GM19043 (cell line): Measurements from ENCODE around the gene TMEM158.

Experiments used
- ATAC-seq: cut with Tn5 transposase; IDR thresholded peaks from one replicate; pipeline ENCODE4 v1.9.1; 2021; ENCODE audit warnings: low read depth; ENCODE audit not compliant: unreplicated experiment

The TMEM158 gene

GRCh38 chr3:45235409-45235808 lies 9.3 kb upstream of the TMEM158 start:
- no peak for ATAC-seq

GRCh38 chr3:45234250-45234649 lies 8.2 kb upstream of the TMEM158 start:
- no peak for ATAC-seq

- ATAC-seq = no peak
Measured at GRCh38 chr3:45232521-45232920, 6.4 kb upstream of the TMEM158 start.

- ATAC-seq = no peak
Measured at GRCh38 chr3:45227946-45228345, 1.9 kb upstream of the TMEM158 start.

- ATAC-seq = no peak
Measured at GRCh38 chr3:45227071-45227820, 1.2 kb upstream of the TMEM158 start.

GRCh38 chr3:45225465-45226205 lies 452 bp downstream of the TMEM158 start:
- ATAC-seq = no peak

- no peak for ATAC-seq
Measured at GRCh38 chr3:45224824-45225464, 1.1 kb downstream of the TMEM158 start.

- no peak for ATAC-seq
Measured at GRCh38 chr3:45223889-45224727, 2.0 kb downstream of the TMEM158 start.

- ATAC-seq = no peak
Measured at GRCh38 chr3:45219694-45220093, 6.4 kb downstream of the TMEM158 start.

GRCh38 chr3:45218578-45219390 lies 7.3 kb downstream of the TMEM158 start:
- no peak for ATAC-seq

GRCh38 chr3:45216021-45216609 lies 10.0 kb downstream of the TMEM158 start:
- ATAC-seq = no peak

- no peak for ATAC-seq
Measured at GRCh38 chr3:45215466-45215865, 10.6 kb downstream of the TMEM158 start.

GRCh38 chr3:45214061-45214680 lies 11.9 kb downstream of the TMEM158 start:
- ATAC-seq = no peak

GRCh38 chr3:45212095-45212468 lies 14.0 kb downstream of the TMEM158 start:
- no peak for ATAC-seq

- ATAC-seq = no peak
Measured at GRCh38 chr3:45211466-45212094, 14.5 kb downstream of the TMEM158 start.

- ATAC-seq = no peak
Measured at GRCh38 chr3:45210308-45211041, 15.6 kb downstream of the TMEM158 start.

- ATAC-seq = no peak
Measured at GRCh38 chr3:45209526-45209925, 16.6 kb downstream of the TMEM158 start.

- ATAC-seq = no peak
Measured at GRCh38 chr3:45208586-45208985, 17.5 kb downstream of the TMEM158 start.
